HG03558 (cell line): ENCODE measurements around the gene JRKL.

ENCODE experiments used
- ATAC-seq: cut with Tn5 transposase; IDR thresholded peaks from one replicate; pipeline ENCODE4 v1.9.1; 2021; ENCODE audit warnings: moderate number of reproducible peaks; ENCODE audit not compliant: unreplicated experiment; ENCODE audit errors: extremely low read depth

JRKL gene

DNA sequence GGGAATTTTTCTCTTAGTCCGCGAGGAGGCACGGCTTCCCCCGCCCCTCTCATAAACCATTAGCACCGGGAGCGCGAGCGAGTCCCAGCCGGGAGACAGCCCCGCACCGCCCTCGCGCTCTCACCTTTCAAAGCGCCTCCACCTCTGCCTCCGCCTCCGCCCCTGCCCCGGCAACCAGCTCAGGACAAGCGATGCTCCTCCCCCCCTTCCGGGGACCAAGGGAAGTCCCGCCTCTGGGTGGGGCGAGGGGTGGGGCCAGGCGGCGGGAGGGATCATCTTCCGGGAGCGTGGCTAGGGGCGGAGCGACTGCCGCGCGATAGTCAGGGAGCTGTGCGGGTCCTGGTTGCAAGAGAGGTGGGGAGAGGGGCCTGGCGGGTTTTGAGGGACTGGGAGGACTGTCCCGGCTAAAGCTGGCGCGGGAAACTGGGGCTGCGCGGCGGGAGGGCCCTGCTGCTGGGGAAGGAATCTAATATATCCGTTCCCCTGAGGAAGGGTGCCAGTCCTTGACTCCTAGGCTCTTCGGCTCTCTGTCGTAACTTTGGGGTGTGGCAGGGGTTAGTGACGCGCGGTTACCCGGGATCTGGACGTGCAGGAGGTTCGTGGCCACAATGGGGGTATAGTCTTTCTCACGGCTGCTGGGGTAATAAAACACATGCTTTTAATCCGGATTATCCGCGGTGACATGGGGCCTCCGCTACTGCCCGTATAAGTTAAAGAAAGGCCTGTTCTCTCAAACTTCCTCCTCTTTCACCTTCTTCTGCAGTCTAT, at the start of gene JRKL, which contains the start of gene CCDC82:
JRKL (plus strand) TSS at position 294 of the 768 bp plus-strand sequence. CDS start 637 bp downstream, outside the sequence.
CCDC82 (minus strand) TSS at position 193 of the 768 bp plus-strand sequence. CDS start 5,165 bp downstream, outside the sequence.
- ATAC-seq = peak; percentile 81

DNA sequence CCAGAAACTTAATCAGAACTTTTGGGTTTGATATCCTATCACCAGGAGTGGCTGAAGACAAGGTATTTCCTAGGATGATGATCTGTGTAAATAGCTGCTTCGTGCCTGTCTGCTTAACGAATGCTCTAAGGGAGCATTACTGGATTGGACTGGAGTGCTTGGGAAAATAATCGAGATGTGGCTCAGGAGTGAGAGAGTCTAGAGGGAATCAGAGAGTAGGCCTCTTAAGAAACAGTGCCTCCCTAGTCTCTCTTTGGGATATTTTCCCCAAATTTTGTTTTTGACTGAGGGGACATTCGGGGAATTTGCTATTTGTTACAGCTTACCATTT, 49.3 kb upstream of the JRKL start:
- no peak for ATAC-seq

- peak; percentile 18 for ATAC-seq
Measured at GRCh38 chr11:96341211-96342013, 48.4 kb upstream of the JRKL start.

GRCh38 chr11:96342014-96342960, 47.5 kb upstream of the JRKL start:
- no peak for ATAC-seq

DNA sequence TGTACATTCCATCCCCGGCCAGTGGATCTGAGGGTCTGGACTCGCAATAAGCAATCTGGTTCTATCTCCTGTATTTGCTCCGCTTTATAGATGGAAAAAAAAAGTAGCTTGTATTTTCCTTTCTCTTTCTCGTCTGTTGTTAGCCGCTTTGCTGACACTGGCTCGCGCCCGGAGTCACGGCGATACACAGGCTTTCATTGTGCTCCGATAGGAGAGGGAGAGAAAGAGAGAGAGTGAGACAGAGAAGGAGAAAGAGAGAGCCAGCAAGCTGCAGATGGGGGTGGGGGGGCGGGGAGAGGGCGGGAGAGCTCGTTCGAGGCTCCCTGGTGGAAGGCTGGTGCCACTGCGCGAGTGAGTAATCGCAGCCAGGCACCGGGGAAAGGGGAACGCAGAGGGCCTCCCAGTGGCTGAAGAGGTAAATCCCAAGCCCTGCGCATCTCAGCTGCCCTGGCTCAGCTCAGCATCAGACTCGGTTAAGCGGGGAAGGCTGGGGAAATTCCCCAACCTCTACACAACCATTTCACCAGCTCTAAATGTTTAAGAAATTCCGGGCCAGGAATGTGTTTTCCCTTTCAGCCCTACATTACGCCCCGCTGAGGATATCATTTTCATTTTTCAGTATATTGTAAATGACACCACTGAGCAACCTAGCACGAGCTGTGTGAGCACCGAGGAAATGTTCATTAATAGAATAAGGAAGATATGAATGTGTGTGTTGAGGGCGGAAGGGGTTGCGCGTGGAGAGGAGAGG, 46.7 kb upstream of the JRKL start, which contains the start of gene MAML2:
MAML2 (minus strand) TSS at position 235 of the 751 bp plus-strand sequence. CDS start 1,300 bp downstream, outside the sequence.
- ATAC-seq = peak; percentile 80

DNA sequence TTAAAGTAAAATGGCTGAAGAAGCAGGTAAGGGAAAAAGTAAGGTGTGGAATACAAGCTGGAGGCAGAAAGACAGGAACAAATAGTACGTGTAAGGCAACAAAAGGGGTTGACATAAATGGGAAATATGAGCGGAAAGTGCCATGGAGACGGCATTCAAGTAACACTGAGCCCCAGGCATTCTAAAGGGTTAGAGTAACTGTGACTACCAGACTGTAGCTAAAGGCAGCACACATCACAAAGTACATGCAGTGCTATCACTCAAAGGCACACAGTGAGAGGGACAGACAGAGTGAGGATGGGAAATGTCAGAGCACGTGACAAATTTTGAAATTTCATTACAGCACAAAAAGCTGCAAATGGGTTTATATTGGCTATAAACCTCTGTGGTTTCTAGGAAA, 33.0 kb upstream of the JRKL start:
- no peak for ATAC-seq

DNA sequence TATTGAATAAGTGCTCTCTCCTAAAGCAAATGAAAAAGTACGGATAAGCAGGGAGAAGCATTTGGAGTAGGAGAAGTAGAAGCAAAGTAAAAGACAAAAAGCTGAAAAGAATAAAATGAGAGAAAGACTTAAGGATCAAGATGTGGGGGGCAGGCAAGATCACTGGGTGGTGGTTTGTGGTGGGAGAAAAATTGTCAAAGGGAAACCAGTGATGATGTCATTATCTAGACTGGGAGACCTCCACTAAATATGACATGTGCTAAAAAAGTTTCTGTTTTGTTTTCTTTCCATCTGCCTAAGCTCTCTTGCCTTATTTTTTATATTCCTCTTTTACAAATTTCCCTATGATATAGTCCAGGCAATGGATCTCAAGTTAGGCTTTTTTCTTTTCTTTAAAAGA, 32.0 kb upstream of the JRKL start:
- ATAC-seq = no peak

- ATAC-seq = no peak
Measured at GRCh38 chr11:96358321-96358720, 31.5 kb upstream of the JRKL start.

DNA sequence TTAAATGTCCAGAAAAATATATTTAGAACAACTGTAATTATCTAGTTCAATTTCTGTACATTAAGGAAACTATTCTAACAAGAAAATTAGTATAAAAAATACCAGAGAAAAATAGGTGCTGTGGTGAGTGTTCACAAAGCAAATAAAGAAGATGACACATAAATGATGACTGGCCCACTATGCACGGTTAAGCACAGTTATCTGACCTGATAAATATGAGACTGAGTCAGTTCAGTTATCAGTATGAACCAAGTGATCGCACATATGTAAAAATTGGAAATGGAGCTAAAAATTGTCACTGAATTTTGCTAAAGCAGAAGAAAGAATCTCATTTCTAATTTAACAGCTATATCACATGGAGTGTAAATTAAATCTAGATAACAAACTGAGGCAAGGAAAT, 28.0 kb upstream of the JRKL start:
- no peak for ATAC-seq

DNA sequence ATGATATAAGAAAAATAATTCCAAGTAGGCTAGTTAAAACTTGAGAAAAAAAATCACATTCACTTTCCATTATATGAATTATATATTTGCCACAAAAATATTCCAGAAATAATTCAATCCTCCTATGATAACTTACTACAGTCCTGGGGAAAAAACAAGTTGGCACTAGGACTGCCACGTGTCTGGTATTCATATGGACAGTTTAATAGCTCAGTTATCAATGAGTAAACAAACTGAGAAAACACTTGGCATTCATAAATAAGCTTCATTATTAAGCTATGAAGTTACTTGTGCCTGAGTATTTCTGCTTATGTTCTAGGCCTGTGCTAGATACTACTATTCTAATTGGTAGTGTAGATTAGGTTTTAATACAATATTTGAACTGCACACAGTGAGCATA, 24.3 kb upstream of the JRKL start:
- ATAC-seq = no peak

DNA sequence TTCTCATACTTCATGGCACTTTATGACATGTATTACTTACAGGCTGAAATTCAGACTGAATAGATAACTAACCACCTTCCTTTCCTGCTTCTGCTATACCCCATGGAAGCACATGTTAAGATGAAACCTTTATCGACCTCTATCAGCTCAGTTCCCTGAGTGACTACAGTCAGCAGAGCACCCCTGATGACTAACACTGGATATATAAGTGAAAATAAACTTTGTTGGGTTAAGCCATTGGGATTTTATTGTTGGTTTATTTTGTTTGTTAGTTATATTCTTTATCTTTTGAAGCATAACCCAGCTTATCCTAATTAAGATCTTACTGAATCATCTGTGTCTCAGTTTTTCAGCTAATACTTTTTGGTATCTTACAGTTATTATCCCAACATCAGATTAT, 23.8 kb upstream of the JRKL start:
- ATAC-seq = no peak

GRCh38 chr11:96367342-96367741, 22.5 kb upstream of the JRKL start:
- ATAC-seq = no peak

DNA sequence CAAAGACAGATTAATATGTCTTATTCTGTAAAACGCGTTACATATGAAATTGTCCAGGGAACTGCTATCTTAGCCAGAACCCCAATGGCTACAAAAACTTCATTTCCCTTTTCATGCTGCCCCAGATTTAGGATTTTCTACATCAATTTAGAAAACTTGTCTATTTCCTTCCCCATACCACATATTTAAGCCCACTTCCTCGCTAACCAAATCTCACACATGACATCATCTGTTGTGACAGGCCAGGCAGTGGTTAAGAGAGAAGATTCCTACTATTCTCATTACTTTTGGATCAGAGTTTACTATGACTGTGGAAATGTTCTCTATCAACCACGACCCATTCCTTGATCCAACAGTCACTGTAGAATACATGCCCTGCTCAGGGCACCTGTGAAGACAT, 16.0 kb upstream of the JRKL start:
- ATAC-seq = no peak

- no peak for ATAC-seq
Measured at GRCh38 chr11:96376796-96377195, 13.0 kb upstream of the JRKL start.

DNA sequence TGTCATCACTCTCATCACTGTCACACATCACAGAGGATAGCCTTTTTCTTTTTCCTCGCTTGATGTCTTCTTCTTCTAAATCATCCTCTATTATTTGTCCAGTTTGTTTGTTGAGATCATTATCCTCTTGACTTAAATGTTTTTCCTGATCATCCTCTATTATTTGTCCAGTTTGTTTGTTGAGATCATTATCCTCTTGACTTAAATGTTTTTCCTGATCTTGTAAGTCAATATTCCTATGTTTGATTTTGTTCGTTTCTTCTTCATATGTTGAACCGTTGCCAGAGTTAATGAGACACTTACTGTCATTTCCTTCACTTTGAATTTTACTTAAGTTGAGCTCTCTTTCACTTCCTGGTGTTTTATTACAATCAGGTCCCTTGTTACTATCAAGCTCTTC, 5.7 kb upstream of the JRKL start:
- ATAC-seq = no peak

- no peak for ATAC-seq
Measured at GRCh38 chr11:96385187-96385586, 4.6 kb upstream of the JRKL start.

DNA sequence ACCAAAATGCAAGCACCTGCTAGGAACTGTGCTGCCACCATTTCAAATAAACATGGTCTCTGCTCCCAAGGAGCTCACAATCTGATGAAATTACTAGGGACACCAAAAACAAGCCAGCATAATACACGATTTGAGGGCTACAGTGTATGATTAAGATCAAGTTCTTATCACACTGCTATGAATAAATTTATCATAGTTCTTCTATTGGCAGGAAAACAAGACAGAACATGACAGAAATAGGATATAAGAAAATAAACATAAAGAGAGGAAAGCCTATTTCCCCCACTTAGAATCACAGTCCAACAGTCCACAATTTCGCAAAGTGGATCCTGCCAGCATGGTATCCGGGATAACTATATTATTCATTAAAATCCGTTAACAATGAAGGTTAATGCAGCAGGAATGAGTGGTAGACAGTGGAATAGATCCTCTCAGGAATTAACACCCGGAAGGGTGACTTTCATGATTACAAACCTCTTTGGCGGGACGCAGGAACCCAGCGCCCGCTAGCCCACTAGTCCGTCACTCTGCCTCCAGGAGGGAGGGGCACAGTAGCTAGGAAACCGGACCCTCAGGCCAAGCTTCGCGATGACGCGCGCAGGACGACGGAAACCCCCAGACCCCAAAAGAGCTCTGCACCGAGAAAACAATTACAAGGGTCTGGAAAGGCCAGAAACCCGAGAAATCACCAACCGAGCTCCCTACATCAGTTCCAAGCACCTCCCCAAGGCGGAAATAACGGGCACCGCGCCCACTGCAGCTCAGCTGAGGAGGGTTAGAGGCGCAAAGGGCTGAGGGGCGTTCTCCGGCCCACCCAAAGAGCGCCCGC, 708 bp upstream of the JRKL start:
- ATAC-seq = peak; percentile 30

DNA sequence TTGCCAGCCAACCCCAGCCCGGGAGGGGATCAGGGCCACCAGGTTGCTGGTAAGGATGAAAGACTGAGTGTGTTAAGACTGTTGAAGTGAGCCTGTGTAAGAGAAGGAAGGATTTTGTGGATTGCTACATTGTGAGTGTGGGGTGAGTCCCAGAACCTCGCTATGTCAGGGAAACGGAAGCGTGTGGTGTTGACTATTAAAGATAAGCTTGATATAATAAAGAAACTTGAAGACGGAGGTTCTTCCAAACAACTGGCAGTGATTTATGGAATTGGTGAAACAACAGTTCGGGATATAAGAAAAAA, 627 bp downstream of the JRKL start:
- no peak for ATAC-seq

DNA sequence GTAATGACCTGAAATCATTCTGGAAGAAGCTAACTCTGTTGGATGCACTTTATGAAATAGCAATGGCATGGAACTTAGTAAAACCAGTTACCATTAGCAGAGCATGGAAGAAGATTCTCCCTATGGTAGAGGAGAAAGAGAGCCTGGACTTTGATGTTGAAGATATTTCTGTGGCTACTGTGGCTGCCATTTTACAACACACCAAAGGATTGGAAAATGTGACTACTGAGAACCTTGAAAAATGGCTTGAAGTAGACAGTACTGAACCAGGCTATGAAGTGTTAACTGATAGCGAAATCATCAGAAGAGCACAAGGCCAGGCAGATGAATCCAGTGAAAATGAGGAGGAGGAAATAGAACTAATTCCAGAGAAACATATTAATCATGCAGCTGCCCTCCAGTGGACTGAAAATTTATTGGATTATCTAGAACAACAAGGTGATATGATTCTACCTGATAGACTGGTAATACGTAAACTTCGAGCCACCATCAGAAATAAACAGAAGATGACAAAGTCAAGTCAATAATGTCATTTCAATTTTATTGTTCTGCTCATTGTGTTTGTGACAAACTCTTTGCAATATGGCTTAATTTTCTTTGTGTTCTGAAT, 2.0 kb downstream of the JRKL start:
- ATAC-seq = no peak
